ENCODE data around the gene FFAR4.
A peak's percentile ranks its signal among the peaks of the same experiment; 100 is the strongest.

The FFAR4 gene

GRCh38 chr10:93608421-93608820, 42.0 kb downstream of the FFAR4 start:
- ChIA-PET POLR2A (no interaction called here), CTCF (no interaction called here)
- DNase-seq (ENCODE audit: extremely low spot score), result no peak
- TF ChIP-seq SP1 (IDR thresholded peaks at IDR 0.05), result no peak
- TF ChIP-seq L3MBTL2 (conservative IDR thresholded peaks at IDR 0.05), result no peak
- TF ChIP-seq, protein P1, sequence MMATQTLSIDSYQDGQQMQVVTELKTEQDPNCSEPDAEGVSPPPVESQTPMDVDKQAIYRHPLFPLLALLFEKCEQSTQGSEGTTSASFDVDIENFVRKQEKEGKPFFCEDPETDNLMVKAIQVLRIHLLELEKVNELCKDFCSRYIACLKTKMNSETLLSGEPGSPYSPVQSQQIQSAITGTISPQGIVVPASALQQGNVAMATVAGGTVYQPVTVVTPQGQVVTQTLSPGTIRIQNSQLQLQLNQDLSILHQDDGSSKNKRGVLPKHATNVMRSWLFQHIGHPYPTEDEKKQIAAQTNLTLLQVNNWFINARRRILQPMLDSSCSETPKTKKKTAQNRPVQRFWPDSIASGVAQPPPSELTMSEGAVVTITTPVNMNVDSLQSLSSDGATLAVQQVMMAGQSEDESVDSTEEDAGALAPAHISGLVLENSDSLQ (IDR thresholded peaks at IDR 0.05), result no peak
- no peak for TF ChIP-seq FOXK2 (IDR thresholded peaks at IDR 0.05)
- peak; percentile 76 for TF ChIP-seq ELF4 (IDR thresholded peaks at IDR 0.05)
- TF ChIP-seq BHLHE40 (IDR thresholded peaks at IDR 0.05; ENCODE audit: borderline replicate concordance), result no peak
- TF ChIP-seq CTBP1 (IDR thresholded peaks at IDR 0.05; ENCODE audit: borderline replicate concordance), result no peak

GRCh38 chr10:93612311-93612710, 45.8 kb downstream of the FFAR4 start, which contains the start of gene PDE6C:
PDE6C (plus strand) TSS chr10:93612537; CDS start chr10:93612726, 189 bp downstream.
- no peak for DNase-seq (ENCODE audit: extremely low spot score)
- TF ChIP-seq NFRKB (IDR thresholded peaks at IDR 0.05), result no peak
- TF ChIP-seq CTBP1 (IDR thresholded peaks at IDR 0.05; ENCODE audit: borderline replicate concordance), result no peak
- no peak for TF ChIP-seq BHLHE40 (IDR thresholded peaks at IDR 0.05; ENCODE audit: borderline replicate concordance)
- no peak for TF ChIP-seq HDGF (IDR thresholded peaks at IDR 0.05; ENCODE audit: borderline replicate concordance)
- no peak for TF ChIP-seq FOXA1 (IDR thresholded peaks at IDR 0.05)
- ChIA-PET CTCF (no interaction called here), POLR2A (no interaction called here)

GRCh38 chr10:93613126-93613525, 46.7 kb downstream of the FFAR4 start:
- TF ChIP-seq FOXK2 (IDR thresholded peaks at IDR 0.05) (no peak), TARDBP (IDR thresholded peaks at IDR 0.05) (no peak), ELF4 (IDR thresholded peaks at IDR 0.05) (no peak), ARNT (IDR thresholded peaks at IDR 0.05) (no peak), FOXA1 (IDR thresholded peaks at IDR 0.05) (no peak), SP1 (IDR thresholded peaks at IDR 0.05) (no peak), CTBP1 (IDR thresholded peaks at IDR 0.05; ENCODE audit: borderline replicate concordance) (no peak), NFRKB (IDR thresholded peaks at IDR 0.05) (no peak), SUZ12 (IDR thresholded peaks at IDR 0.05) (no peak), FOXM1 (IDR thresholded peaks at IDR 0.05; ENCODE audit: borderline replicate concordance) (no peak), HDGF (IDR thresholded peaks at IDR 0.05; ENCODE audit: borderline replicate concordance) (no peak), BHLHE40 (IDR thresholded peaks at IDR 0.05; ENCODE audit: borderline replicate concordance) (no peak), L3MBTL2 (conservative IDR thresholded peaks at IDR 0.05) (no peak), ZNF384 (IDR thresholded peaks at IDR 0.05) (no peak)
- TF ChIP-seq, protein P1 (IDR thresholded peaks at IDR 0.05), result no peak
- CTCF ChIA-PET, result no interaction called here
- no peak for DNase-seq (ENCODE audit: extremely low spot score)
- POLR2A ChIA-PET, result no interaction called here

- DNase-seq (ENCODE audit: extremely low spot score), result no peak
- no peak for TF ChIP-seq SP1 (IDR thresholded peaks at IDR 0.05)
- CTCF ChIA-PET, result interaction anchor here (0.6 kb wide), 1 partner anchor 8 kb away, joined by 3 read pairs; no protein-coding TSS in a partner anchor
- POLR2A ChIA-PET, result no interaction called here
These were observed 47.8 kb downstream of the FFAR4 start for GRCh38 chr10:93614101-93614825.

- POLR2A ChIA-PET, result no interaction called here
- no peak for TF ChIP-seq SUZ12 (IDR thresholded peaks at IDR 0.05)
- TF ChIP-seq ELF4 (IDR thresholded peaks at IDR 0.05), result no peak
- TF ChIP-seq, protein P1 (IDR thresholded peaks at IDR 0.05), result no peak
- no peak for TF ChIP-seq FOXA1 (IDR thresholded peaks at IDR 0.05)
- CTCF ChIA-PET, result no interaction called here
- no peak for DNase-seq (ENCODE audit: extremely low spot score)
These were observed 49.2 kb downstream of the FFAR4 start for GRCh38 chr10:93615576-93616235.

DNA sequence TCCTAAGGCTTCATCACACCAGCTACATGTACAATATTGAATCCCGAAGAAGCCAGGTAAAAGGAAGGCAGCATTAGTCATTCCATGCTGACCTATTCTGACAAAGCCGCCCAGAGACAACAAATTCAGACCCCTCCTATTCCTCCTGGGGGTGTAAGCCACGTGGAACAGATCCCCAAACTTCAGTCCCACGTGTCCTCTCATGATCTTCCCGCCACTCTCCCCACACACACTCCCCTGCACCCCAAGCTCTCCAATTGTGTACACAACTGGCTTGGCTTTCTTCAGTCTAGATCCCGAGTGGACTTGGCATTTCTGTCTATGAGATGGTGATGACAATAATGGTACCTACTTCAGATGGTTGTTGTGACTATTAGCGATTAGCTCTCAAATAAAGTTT, 54.5 kb downstream of the FFAR4 start:
- no peak for DNase-seq (ENCODE audit: extremely low spot score)
- TF ChIP-seq ELF4 (IDR thresholded peaks at IDR 0.05) (no peak), BHLHE40 (IDR thresholded peaks at IDR 0.05; ENCODE audit: borderline replicate concordance) (no peak), LEF1 (IDR thresholded peaks at IDR 0.05; ENCODE audit: borderline replicate concordance) (no peak), NFRKB (IDR thresholded peaks at IDR 0.05) (no peak), CTBP1 (IDR thresholded peaks at IDR 0.05; ENCODE audit: borderline replicate concordance) (no peak), TARDBP (IDR thresholded peaks at IDR 0.05) (no peak)
- POLR2A ChIA-PET, result no interaction called here
- CTCF ChIA-PET, result no interaction called here

DNA sequence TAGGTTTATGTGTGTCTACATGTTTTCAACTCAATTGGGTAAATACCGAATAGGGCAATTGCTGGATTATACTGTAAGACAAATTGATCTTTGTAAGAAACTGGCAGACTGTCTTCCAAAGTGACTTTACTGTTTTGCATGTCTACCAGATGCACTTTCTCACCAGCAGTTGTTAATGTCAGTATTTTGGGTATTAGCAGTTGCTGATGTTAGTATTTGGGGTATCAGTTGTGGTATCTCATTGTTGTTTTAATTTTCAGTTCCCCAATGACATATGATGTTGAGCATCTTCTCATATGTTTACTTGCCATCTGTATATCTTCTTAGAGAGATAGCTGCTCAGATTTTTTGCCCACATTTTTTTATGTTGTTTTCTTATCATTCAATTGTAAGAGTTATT, 56.5 kb downstream of the FFAR4 start:
- ChIA-PET POLR2A (no interaction called here), CTCF (interaction anchor here (0.6 kb wide), 1 partner anchor 9 kb away, joined by 3 read pairs; no protein-coding TSS in a partner anchor)
- TF ChIP-seq ARNT (IDR thresholded peaks at IDR 0.05) (no peak), ELF4 (IDR thresholded peaks at IDR 0.05) (no peak), TARDBP (IDR thresholded peaks at IDR 0.05) (no peak), NFRKB (IDR thresholded peaks at IDR 0.05) (no peak)
- no peak for DNase-seq (ENCODE audit: extremely low spot score)
